ENCODE results near the gene COL5A2. TPM values are rescaled to one million over a fixed set of nuclear protein-coding genes. Genes with fewer than 3 reads are reported as not detected.

The COL5A2 gene
- total RNA-seq, 6 experiments from 2014 or later: 5.7 to 17.6 (median 8.6) TPM

GRCh38 chr2:189014449-189015138 is 165.0 kb downstream of the COL5A2 start:
- Histone ChIP-seq H3K27ac (no peak overlapping the region), H3K27me3 (no peaks in the 10 kb centered on the region), H3K4me3 (no peak overlapping the region), H3K36me3 (no peaks in the 10 kb centered on the region), H3K4me1 (no peaks in the 10 kb centered on the region), H3K9me3 (no peaks in the 10 kb centered on the region)
- 43% methylated on average over 2 of the region's 2 CpGs for WGBS (ENCODE audit: insufficient coverage, low coverage, low lambda C conversion rate, missing lambda C conversion rate)
- TF ChIP-seq, protein P1, sequence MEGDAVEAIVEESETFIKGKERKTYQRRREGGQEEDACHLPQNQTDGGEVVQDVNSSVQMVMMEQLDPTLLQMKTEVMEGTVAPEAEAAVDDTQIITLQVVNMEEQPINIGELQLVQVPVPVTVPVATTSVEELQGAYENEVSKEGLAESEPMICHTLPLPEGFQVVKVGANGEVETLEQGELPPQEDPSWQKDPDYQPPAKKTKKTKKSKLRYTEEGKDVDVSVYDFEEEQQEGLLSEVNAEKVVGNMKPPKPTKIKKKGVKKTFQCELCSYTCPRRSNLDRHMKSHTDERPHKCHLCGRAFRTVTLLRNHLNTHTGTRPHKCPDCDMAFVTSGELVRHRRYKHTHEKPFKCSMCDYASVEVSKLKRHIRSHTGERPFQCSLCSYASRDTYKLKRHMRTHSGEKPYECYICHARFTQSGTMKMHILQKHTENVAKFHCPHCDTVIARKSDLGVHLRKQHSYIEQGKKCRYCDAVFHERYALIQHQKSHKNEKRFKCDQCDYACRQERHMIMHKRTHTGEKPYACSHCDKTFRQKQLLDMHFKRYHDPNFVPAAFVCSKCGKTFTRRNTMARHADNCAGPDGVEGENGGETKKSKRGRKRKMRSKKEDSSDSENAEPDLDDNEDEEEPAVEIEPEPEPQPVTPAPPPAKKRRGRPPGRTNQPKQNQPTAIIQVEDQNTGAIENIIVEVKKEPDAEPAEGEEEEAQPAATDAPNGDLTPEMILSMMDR (IDR thresholded peaks at IDR 0.05): no peak
- no peak for TF ChIP-seq POLR2A (IDR thresholded peaks at IDR 0.05)
- intact Hi-C loops (cut with DNase I): no loop called here
- DNase-seq: no peak
- ATAC-seq: peak in 1 of 4 donors; percentile 57

DNA sequence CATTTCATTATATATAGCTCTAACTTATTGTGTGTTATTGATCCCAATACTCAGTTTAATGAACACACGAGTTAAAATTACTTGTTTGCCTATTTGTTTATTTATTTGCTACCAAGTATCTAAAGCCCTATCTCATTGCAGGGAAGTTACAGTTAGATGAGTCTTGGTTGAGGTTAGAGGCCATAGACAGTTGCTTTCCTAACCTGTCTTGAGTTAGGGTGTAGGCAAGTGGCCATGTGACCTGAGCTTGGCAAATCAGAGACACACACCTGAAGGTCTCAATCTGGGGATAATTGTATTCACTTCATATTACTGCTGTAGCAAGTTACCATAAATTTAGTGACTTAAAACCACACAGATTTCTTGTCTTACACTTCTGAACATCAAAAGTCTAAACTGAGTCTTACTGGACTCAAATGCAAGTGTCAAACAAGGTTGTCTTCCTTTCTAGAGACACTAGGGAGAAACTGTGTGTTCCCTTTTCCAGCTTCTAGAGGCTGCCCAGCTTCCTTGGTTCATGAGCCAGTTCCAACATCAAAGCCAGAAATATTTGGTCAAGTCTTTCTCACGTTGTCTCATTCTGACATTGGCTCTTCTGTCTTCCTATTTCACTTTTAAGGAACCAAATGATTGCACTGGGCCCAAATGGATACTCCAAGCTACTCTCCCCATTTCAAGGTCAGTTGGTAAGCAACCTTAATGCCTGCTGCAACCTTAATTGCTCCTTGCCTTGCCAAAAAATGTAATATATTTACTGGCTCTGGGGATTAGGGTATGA is 165.7 kb downstream of the COL5A2 start:
- intact Hi-C loops (cut with DNase I): no loop called here
- no peak overlapping the region for H3K27ac ChIP-seq
- ATAC-seq: no peak

DNA sequence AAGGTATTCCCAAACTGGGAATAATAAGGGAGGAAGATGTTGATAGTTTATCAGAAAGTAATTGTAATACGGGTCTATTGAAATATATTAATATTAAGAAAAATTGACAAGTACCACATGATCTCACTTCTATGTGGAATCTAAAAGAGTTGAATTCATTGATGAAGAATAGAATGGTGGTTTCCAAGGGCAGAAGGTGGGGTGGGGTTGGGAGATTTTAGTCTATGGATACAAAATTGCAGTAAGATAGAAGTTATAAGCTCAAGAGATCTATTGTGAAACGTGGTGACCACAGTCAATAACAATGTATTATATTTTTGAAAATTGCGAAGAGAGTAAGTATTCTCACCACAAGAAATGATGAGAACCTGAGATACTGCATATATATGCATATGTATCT is 166.5 kb downstream of the COL5A2 start:
- Histone ChIP-seq H3K36me3 (no peaks in the 10 kb centered on the region), H3K27me3 (no peaks in the 10 kb centered on the region), H3K4me3 (no peak overlapping the region), H3K4me1 (no peaks in the 10 kb centered on the region), H3K27ac (no peak overlapping the region), H3K9me3 (no peaks in the 10 kb centered on the region)
- DNase-seq (no peak), ATAC-seq (no peak)
- TF ChIP-seq POLR2A (IDR thresholded peaks at IDR 0.05): no peak
- TF ChIP-seq, protein P1 (IDR thresholded peaks at IDR 0.05): no peak
- intact Hi-C loops (cut with DNase I): no loop called here
- WGBS (ENCODE audit: insufficient coverage, low coverage, low lambda C conversion rate, missing lambda C conversion rate): 78% methylated on average over 3 of the region's 3 CpGs

More for the DNA sequence above, 165.7 kb downstream of the COL5A2 start:
- DNase-seq: no peak
- no peaks in the 10 kb centered on the region for H3K36me3 ChIP-seq
- TF ChIP-seq, protein P1 (IDR thresholded peaks at IDR 0.05): no peak
- no peak for TF ChIP-seq POLR2A (IDR thresholded peaks at IDR 0.05)
- H3K27me3 ChIP-seq: no peaks in the 10 kb centered on the region
- no peak overlapping the region for H3K4me3 ChIP-seq
- H3K4me1 ChIP-seq: no peaks in the 10 kb centered on the region
- 57% methylated on average over 2 of the region's 2 CpGs for WGBS (ENCODE audit: insufficient coverage, low coverage, low lambda C conversion rate, missing lambda C conversion rate)
- H3K9me3 ChIP-seq: no peaks in the 10 kb centered on the region

- 73% methylated on average over 1 of the region's 1 CpG for WGBS (ENCODE audit: insufficient coverage, low coverage, low lambda C conversion rate, missing lambda C conversion rate)
- Histone ChIP-seq H3K4me1 (no peaks in the 10 kb centered on the region), H3K9me3 (no peaks in the 10 kb centered on the region), H3K36me3 (no peaks in the 10 kb centered on the region), H3K4me3 (no peak overlapping the region), H3K27me3 (no peaks in the 10 kb centered on the region), H3K27ac (no peak overlapping the region)
- ATAC-seq: no peak
- no peak for TF ChIP-seq POLR2A (IDR thresholded peaks at IDR 0.05)
- TF ChIP-seq, protein P1 (IDR thresholded peaks at IDR 0.05): no peak
- no peak for DNase-seq
- intact Hi-C loops (cut with DNase I): no loop called here
Observed at GRCh38 chr2:189012351-189012750, 167.2 kb downstream of the COL5A2 start.

Measured in right lobe of liver (tissue), 6 donors.